ENCODE measurements around the gene IL1RAPL1. TPM values are rescaled to one million over a fixed set of nuclear protein-coding genes. Genes with fewer than 3 reads are reported as not detected.

IL1RAPL1 gene
- total RNA-seq, 2 experiments from 2014 or later = not detected

GRCh38 chrX:28665778-28666177 is 78.5 kb downstream of the IL1RAPL1 start:
- Mint-ChIP-seq H3K27me3 (no peaks in the 10 kb centered on the region), H3K4me1 (no peaks in the 10 kb centered on the region), H3K4me3 (no peak overlapping the region), H3K36me3 (no peaks in the 10 kb centered on the region), H3K27ac (no peak overlapping the region), H3K9me3 (ENCODE audit: low read depth) (peaks cover 2% of the 10 kb centered on the region)
- CTCF ChIA-PET = no interaction called here
- no peak for ATAC-seq
- no peak for DNase-seq

GRCh38 chrX:28668303-28668702 is 81.1 kb downstream of the IL1RAPL1 start:
- H3K9me3 Mint-ChIP-seq (ENCODE audit: low read depth) = no peaks in the 10 kb centered on the region
- no peaks in the 10 kb centered on the region for H3K36me3 Mint-ChIP-seq
- no peak for ATAC-seq
- H3K27ac Mint-ChIP-seq = no peak overlapping the region
- CTCF ChIA-PET = no interaction called here
- no peaks in the 10 kb centered on the region for H3K27me3 Mint-ChIP-seq
- no peak overlapping the region for H3K4me3 Mint-ChIP-seq
- H3K4me1 Mint-ChIP-seq = no peaks in the 10 kb centered on the region
- no peak for DNase-seq

GRCh38 chrX:28668957-28669356 is 81.7 kb downstream of the IL1RAPL1 start:
- no peak overlapping the region for H3K4me3 Mint-ChIP-seq
- H3K36me3 Mint-ChIP-seq = no peaks in the 10 kb centered on the region
- H3K9me3 Mint-ChIP-seq (ENCODE audit: low read depth) = no peaks in the 10 kb centered on the region
- ATAC-seq (no peak), DNase-seq (no peak)
- H3K4me1 Mint-ChIP-seq = no peaks in the 10 kb centered on the region
- no peaks in the 10 kb centered on the region for H3K27me3 Mint-ChIP-seq
- H3K27ac Mint-ChIP-seq = no peak overlapping the region
- CTCF ChIA-PET = no interaction called here

- CTCF ChIA-PET = no interaction called here
- no peaks in the 10 kb centered on the region for H3K36me3 Mint-ChIP-seq
- H3K4me1 Mint-ChIP-seq = no peaks in the 10 kb centered on the region
- no peak overlapping the region for H3K4me3 Mint-ChIP-seq
- no peaks in the 10 kb centered on the region for H3K9me3 Mint-ChIP-seq (ENCODE audit: low read depth)
- DNase-seq (no peak), ATAC-seq (no peak)
- H3K27ac Mint-ChIP-seq = no peak overlapping the region
- no peaks in the 10 kb centered on the region for H3K27me3 Mint-ChIP-seq
These were observed 82.8 kb downstream of the IL1RAPL1 start for GRCh38 chrX:28670074-28670473.

- no peak overlapping the region for H3K4me3 Mint-ChIP-seq
These were observed 87.9 kb downstream of the IL1RAPL1 start for GRCh38 chrX:28675173-28675572.

GRCh38 chrX:28693101-28693500 is 105.9 kb downstream of the IL1RAPL1 start:
- no peak overlapping the region for H3K4me3 Mint-ChIP-seq
- H3K27me3 Mint-ChIP-seq = no peaks in the 10 kb centered on the region
- ATAC-seq = no peak
- H3K36me3 Mint-ChIP-seq = no peaks in the 10 kb centered on the region
- no peaks in the 10 kb centered on the region for H3K4me1 Mint-ChIP-seq
- no peaks in the 10 kb centered on the region for H3K9me3 Mint-ChIP-seq (ENCODE audit: low read depth)
- CTCF ChIA-PET = no interaction called here
- no peak overlapping the region for H3K27ac Mint-ChIP-seq
- DNase-seq = no peak

More at GRCh38 chrX:28675173-28675572, 87.9 kb downstream of the IL1RAPL1 start:
- ATAC-seq (no peak), DNase-seq (no peak)
- CTCF ChIA-PET = no interaction called here
- no peaks in the 10 kb centered on the region for H3K9me3 Mint-ChIP-seq (ENCODE audit: low read depth)
- no peak overlapping the region for H3K27ac Mint-ChIP-seq
- H3K27me3 Mint-ChIP-seq = no peaks in the 10 kb centered on the region
- H3K4me1 Mint-ChIP-seq = no peaks in the 10 kb centered on the region
- no peaks in the 10 kb centered on the region for H3K36me3 Mint-ChIP-seq

- CTCF ChIA-PET = no interaction called here
- H3K4me3 Mint-ChIP-seq = no peak overlapping the region
- no peak overlapping the region for H3K27ac Mint-ChIP-seq
- DNase-seq (no peak), ATAC-seq (no peak)
- no peaks in the 10 kb centered on the region for H3K36me3 Mint-ChIP-seq
- H3K27me3 Mint-ChIP-seq = no peaks in the 10 kb centered on the region
- no peaks in the 10 kb centered on the region for H3K9me3 Mint-ChIP-seq (ENCODE audit: low read depth)
- H3K4me1 Mint-ChIP-seq = no peaks in the 10 kb centered on the region
These were observed 110.5 kb downstream of the IL1RAPL1 start for GRCh38 chrX:28697732-28698131.

GRCh38 chrX:28701222-28701621 is 114.0 kb downstream of the IL1RAPL1 start:
- H3K27ac Mint-ChIP-seq = no peak overlapping the region
- no peaks in the 10 kb centered on the region for H3K9me3 Mint-ChIP-seq (ENCODE audit: low read depth)
- no peak overlapping the region for H3K4me3 Mint-ChIP-seq
- no peaks in the 10 kb centered on the region for H3K4me1 Mint-ChIP-seq
- no peaks in the 10 kb centered on the region for H3K27me3 Mint-ChIP-seq
- CTCF ChIA-PET = interaction anchor here (0.5 kb wide), 1 partner anchor 443 kb away, joined by 3 read pairs; no protein-coding TSS in a partner anchor
- no peaks in the 10 kb centered on the region for H3K36me3 Mint-ChIP-seq
- ATAC-seq (no peak), DNase-seq (no peak)

- Mint-ChIP-seq H3K4me1 (no peaks in the 10 kb centered on the region), H3K4me3 (no peak overlapping the region)
These were observed 119.7 kb downstream of the IL1RAPL1 start for GRCh38 chrX:28706964-28707363.

GRCh38 chrX:28709421-28709820 is 122.2 kb downstream of the IL1RAPL1 start:
- Mint-ChIP-seq H3K36me3 (no peaks in the 10 kb centered on the region), H3K27me3 (no peaks in the 10 kb centered on the region), H3K27ac (no peak overlapping the region), H3K4me3 (no peak overlapping the region), H3K9me3 (ENCODE audit: low read depth) (no peaks in the 10 kb centered on the region), H3K4me1 (no peaks in the 10 kb centered on the region)
- CTCF ChIA-PET = no interaction called here
- DNase-seq = no peak
- ATAC-seq = no peak

More at GRCh38 chrX:28706964-28707363, 119.7 kb downstream of the IL1RAPL1 start:
- CTCF ChIA-PET = no interaction called here
- Mint-ChIP-seq H3K27me3 (no peaks in the 10 kb centered on the region), H3K9me3 (ENCODE audit: low read depth) (no peaks in the 10 kb centered on the region), H3K36me3 (no peaks in the 10 kb centered on the region), H3K27ac (no peak overlapping the region)
- DNase-seq = no peak
- ATAC-seq = no peak

- DNase-seq = no peak
- no peak overlapping the region for H3K4me3 Mint-ChIP-seq
- H3K9me3 Mint-ChIP-seq (ENCODE audit: low read depth) = peaks cover 3% of the 10 kb centered on the region
- H3K4me1 Mint-ChIP-seq = no peaks in the 10 kb centered on the region
- CTCF ChIA-PET = no interaction called here
- no peak overlapping the region for H3K27ac Mint-ChIP-seq
- no peaks in the 10 kb centered on the region for H3K27me3 Mint-ChIP-seq
- H3K36me3 Mint-ChIP-seq = no peaks in the 10 kb centered on the region
- no peak for ATAC-seq
These were observed 130.6 kb downstream of the IL1RAPL1 start for GRCh38 chrX:28717864-28718263.

GRCh38 chrX:28718450-28718849 is 131.2 kb downstream of the IL1RAPL1 start:
- ATAC-seq = no peak
- Mint-ChIP-seq H3K36me3 (no peaks in the 10 kb centered on the region), H3K9me3 (ENCODE audit: low read depth) (peaks cover 3% of the 10 kb centered on the region), H3K4me1 (no peaks in the 10 kb centered on the region), H3K27ac (no peak overlapping the region), H3K4me3 (no peak overlapping the region), H3K27me3 (no peaks in the 10 kb centered on the region)
- CTCF ChIA-PET = no interaction called here
- no peak for DNase-seq

- Mint-ChIP-seq H3K27me3 (no peaks in the 10 kb centered on the region), H3K36me3 (no peaks in the 10 kb centered on the region), H3K27ac (no peak overlapping the region), H3K9me3 (ENCODE audit: low read depth) (peaks cover 3% of the 10 kb centered on the region), H3K4me3 (no peak overlapping the region), H3K4me1 (no peaks in the 10 kb centered on the region)
- no peak for DNase-seq
- CTCF ChIA-PET = no interaction called here
- ATAC-seq = no peak
These were observed 132.4 kb downstream of the IL1RAPL1 start for GRCh38 chrX:28719620-28720019.

- Mint-ChIP-seq H3K4me3 (no peak overlapping the region), H3K9me3 (ENCODE audit: low read depth) (no peaks in the 10 kb centered on the region), H3K27me3 (no peaks in the 10 kb centered on the region), H3K27ac (no peak overlapping the region), H3K36me3 (no peaks in the 10 kb centered on the region), H3K4me1 (no peaks in the 10 kb centered on the region)
- no peak for DNase-seq
- ATAC-seq = no peak
- CTCF ChIA-PET = no interaction called here
These were observed 165.1 kb downstream of the IL1RAPL1 start for GRCh38 chrX:28752330-28752729.

GRCh38 chrX:28756175-28756574 is 168.9 kb downstream of the IL1RAPL1 start:
- CTCF ChIA-PET = no interaction called here
- no peaks in the 10 kb centered on the region for H3K27me3 Mint-ChIP-seq
- peaks cover 2% of the 10 kb centered on the region for H3K9me3 Mint-ChIP-seq (ENCODE audit: low read depth)
- no peak overlapping the region for H3K4me3 Mint-ChIP-seq
- DNase-seq (no peak), ATAC-seq (no peak)
- no peaks in the 10 kb centered on the region for H3K4me1 Mint-ChIP-seq
- no peaks in the 10 kb centered on the region for H3K36me3 Mint-ChIP-seq
- H3K27ac Mint-ChIP-seq = no peak overlapping the region

Data from activated CD8-positive, alpha-beta memory T cell treated with anti-CD3 and anti-CD28 coated beads, Interleukin-2, amount 10 ng/mL, durations not matched to agents 7 days and 5 days (primary cell).